ENCODE data around the gene CYBA.

Gene CYBA

DNA sequence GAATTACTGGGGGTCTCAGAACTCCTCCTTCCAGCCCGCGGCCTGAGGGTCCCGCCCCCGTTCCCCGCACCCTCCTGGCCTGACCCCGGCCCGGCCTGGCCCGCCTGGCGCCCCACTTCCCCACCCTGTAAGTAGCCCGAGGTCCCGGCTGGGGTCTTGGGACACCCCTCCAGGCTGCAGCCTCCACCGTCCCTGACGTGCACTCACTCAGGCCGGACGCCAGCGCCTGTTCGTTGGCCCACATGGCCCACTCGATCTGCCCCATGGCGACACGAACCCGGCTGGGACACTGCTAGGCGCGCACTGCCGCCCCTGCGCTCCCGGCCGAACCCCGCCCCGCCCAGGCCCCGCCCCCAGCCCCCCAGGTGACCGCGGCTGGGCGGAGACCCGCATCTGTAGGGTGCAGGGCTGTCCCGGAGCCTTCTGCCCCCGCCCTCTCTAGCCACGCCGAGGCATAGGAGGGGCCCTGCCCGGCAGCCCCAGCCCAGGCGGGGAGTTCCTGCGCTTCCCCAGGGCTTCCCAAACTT lies at the start of gene CYBA:
CYBA (minus strand) TSS at position 305 of the 527 bp plus-strand sequence; CDS start at position 265, 40 bp downstream.
- DNase-seq: peak; percentile 55 to 62

DNA sequence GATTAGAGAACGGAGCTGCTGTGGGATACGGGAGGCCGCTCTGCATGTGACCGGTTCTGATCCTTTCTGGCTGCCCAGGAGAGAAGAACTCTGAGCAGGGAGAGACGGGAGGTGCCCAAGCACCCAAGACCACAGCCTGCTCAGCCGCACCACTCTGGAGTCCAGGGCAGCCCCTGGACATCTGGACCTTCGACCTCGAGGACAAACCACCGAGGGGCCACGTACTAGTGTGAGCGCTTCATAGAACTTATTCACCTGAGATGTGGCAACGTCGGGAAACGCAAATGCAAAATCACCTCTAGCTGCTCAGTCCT lies 49.4 kb upstream of the CYBA start:
- no peak for DNase-seq

DNA sequence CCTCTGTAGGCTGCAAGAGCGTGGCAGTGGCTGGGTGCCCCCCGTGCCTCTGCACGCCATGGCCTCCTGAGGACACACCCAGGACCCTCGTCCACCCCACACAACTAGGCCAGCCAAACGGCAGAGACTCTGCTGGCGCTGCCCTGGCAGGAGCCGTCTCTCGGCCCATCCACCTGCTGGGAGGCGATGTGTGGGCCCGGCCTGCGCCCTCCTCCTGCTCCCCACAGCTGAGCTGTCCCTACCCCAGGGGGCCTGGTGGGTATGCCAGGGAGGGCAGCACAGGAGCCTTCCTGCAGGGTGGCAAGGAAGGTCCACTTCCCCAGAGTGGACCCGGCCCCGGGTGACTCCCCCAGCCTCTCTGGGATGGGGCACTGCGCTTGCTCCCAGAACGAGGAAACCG lies 48.3 kb upstream of the CYBA start:
- DNase-seq: no peak

DNA sequence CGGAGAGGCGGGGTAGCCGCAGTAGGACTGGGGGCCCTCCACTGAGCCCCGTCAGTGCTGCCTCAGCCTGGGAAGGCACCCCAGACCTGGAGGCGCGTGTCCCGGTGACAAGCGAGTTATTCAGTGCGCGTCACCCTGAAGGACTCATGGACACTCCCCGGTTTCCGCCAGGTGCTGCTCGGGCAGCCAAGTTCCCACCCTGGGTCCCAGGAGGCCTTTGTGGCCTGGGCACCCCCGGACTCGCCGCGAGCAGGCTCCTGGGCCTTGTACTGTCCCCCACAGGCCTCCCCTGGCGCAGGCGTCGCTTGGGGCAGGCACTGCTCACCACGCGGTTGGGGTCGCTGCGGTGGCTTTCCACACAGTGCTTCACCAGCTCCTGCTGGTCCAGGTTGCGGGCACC lies 47.8 kb upstream of the CYBA start:
- no peak for DNase-seq

DNA sequence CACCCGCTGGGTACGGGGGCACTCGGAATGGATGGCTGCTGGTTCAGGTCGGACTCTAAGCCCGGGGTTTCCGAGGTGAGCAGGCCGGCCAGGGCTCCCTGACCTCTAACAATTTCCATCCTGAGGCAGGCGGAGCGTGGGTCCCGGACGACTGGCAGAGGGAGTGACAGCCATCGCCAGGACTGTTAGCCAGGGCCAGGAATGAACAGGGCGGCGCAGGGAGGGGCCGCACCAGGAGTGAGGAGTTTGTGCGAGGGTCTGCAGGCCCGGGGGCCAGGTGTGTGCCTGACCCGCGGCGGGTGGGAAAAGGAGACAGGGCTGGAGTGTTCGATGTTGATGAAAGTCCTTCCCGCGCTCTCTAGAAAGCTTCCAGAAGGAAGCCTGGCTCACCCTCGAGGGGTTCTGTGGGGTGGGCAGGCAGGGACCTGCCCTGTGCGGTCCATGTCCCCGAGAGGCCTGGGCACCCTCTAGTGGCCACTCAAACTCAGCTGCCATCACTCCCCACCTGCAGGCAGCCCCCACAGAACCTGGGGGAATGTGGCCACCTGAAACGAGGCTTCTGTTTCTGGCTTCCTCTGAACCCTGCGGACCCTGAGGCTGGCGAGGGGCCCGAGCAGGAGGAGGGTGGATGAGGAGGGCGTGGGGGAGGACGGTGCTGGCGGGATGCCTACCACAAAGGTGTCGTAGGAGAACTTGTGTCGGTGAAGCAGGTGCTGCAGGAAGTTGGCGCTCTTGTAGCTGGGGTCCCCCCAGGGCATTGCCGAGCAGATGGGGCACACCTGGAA lies 47.2 kb upstream of the CYBA start:
- no peak for DNase-seq

DNA sequence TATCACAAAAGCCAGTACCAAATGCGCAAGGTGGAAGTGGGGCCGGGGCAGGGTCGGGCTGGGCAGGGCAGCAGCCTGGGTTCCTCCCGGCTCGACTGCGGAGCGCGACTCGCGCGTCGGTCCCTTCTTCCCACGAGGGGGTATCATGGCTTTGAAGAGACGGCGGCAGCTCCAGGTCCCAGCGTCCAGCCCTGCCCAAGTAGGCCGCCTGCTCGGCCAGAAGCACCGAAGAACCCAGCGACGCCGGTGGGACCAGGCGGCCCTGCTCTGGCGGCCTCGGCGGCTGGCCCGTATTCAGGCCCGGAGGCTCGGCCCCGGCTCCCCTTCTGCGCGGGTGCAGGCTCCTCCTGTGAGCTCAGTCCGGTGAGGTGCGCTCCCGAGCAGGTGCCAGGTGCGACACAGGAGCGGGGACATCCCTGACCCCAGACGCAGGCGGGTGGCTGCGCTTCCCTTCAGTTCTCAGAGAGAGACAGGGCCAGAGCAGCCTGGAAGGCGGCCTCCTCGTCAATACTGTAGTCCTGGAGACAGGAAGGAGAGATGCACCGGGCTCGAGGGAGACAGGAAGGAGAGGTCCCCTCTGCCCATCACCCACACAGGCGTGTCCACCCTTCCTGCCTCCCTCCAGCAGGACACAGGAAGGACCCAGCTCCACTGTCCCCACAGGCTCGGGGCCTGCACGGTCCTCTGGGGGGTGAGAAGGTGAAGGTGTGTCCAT lies 46.4 kb upstream of the CYBA start:
- no peak for DNase-seq

DNA sequence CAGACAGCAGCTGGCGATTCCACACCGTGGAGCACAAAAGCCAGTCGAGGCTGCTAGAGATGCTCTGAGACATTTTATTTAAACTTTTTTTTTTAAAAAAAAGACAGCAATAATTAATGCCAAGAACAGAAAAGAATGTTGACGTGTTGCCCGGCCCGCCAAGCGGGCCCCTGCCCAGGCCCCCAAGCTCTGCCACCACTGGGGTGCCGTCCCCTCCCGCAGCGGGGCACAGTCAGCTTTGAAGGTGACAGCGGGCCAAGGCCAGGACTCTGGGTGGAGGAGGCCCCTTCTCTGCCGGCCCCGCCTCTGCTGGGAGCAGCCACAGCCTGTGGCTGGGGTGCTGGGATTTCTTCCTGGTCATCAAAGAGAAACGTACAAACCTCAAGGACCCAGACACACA lies 45.6 kb upstream of the CYBA start:
- DNase-seq: no peak

DNA sequence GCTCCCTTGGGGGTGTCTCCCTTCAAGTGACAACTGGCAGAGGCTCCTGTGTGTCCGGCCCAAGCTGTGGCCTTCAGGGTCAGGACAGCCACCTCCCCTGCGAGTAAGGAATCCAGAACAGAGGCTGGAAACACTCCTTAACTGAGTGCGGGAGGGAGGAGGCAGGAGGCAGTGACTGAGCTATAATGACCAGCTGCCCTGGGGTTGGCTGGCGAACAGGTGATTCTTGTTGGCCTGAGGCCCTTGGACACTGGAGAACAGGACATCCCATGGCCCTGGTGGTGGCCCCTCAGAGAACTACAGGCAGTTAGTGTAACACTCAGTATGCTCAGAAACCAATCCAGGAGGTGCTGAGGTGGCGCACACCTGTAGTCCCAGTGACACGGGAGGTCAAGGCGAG lies 44.9 kb upstream of the CYBA start:
- no peak for DNase-seq

DNA sequence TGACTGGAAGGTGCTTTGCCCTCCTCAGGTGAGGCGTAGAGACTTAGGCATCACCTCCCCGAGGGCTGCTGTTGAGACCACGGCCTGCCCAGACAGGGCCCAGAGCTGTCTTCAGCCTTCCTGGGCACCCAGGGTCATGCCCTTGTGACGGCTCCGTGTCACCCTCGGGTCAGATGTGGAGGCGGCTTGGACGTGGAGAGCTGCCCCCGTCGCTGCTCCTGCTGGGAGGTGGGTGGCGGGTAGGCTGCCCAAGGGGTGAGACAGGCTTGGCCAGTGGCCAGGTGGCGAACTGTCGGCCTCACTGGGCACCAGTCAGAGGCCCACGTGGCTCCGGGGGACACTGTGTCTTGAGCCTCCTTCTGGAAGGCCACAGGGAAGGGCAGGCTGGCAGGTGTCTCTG lies 44.4 kb upstream of the CYBA start:
- DNase-seq: no peak

DNA sequence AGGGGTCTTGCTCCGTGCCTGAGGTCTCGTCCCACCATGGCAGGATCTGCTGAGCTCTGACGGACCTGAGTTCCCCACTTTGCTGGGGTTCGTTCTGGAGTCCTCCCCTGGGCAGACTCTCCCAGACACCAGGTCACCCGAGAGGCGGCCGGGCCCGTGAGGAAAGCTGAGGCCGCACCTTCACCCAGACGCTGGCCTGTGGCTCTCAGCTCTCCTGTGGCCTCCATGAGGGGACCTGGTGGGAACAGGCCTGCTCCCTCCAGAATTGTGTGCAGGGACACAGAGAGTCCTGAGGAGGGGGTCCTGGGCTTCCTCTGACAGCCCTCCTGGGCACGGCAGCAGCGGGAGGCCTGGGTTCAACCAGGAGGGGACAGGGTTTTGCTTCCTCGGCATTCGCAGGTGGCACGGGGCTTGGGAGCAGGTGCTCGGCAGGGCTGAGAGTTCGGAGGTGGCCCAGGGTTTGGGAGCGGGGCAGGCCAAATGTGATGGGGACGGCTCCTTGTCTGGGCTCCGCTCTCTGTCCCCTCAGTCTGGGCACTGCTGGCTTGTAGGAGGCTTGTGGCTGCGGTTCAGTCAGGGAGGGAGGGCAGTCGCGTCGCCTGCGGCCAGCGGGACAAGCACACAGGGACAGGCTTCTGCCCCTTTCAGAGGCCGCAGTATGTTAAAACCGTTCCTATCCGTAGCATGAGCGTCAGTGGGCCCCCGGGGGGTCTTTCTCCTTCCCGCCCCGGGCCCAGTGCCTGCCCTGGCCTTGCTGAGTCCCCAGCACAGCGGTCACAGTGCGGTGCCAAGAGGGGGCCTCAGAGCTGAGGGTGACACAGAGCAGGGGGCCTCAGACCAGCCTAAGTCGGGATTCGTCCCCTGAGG lies 43.6 kb upstream of the CYBA start:
- DNase-seq: no peak

DNA sequence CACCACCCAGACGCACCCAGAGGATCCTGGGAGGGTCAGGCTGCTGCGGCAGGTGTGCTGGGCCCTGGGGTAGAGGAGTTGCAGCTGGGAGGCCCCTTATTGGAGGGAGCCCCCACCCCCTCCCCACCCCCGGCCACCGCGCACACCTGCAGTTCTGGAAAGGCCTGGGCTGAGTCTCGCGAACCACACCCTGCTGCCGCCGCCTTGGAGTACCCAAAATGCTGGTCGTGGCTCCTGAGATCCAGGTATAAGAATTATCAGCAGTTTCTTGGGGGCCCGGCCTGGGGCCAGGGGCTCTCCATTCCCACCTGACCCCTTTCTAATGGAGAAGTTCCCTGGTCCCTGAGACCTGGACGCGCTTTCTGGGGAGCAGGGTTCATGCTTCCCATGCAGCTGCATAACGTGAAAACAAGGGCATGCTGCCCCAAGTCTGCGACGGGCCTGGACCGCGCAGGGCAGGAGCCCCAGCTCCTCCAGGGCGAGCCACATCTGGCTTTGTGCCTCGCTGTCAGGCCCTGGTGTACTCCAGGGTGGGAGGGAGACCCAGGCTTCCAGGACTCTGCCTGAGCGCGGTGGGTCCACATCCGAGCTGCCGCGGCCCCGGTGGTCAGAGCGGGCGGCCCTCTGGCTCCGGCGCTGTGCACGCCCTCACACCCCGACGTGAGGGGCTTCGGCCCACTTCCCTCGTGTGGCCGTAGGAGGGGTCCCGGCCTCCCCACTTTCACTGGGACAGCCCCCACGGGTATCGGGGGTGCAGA lies 42.7 kb upstream of the CYBA start:
- no peak for DNase-seq

DNA sequence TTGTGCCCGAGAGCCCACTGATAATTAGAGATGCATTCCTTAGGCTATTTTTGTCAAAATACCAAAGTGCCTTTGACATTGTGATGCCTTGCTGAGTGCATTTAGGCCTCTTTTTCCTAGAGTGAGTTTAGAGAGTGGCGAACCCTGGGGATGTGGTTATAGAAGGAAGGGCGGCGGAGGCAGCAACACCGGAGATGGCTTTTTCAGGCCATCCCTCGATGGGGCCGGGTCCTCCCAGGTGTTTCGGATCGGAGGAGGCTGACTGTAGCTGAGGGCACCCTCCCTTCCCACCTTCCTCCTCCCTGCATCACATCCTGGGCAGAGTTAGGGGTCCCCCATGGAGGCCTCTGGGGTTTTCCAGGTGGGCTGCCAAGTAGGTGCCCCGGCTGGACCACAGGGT lies 42.0 kb upstream of the CYBA start:
- no peak for DNase-seq

DNA sequence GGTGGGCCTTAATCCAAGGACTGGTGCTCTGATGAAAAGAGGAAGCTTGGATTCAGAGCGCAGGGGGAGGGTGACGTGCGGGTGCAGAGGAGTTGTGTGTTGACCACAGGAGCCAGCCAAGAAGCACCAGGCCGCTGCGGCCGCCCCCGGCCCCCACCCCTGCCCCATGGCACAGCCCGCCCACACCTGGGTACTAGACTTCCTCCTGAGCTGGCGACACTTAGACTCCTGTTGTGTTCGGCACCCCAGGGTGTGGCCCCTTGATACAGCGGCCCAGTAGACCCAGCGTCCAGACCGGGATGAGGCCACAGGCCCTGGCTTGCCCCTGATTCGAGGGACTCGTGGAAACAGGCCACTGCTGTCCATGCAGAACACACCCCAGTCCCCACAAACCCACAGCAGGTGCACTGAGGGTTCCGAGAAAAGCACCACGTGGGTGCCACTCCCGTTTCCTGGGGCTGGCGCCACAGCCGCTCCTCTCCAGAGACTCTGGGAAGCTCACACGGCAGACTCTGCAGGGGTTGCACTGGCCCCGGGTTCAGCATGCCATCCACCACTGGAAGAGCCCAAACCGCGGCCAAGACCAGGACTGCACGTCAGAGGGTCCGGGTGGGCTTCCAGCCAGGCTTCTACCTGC lies 41.2 kb upstream of the CYBA start:
- DNase-seq: peak; percentile 84 to 91

DNA sequence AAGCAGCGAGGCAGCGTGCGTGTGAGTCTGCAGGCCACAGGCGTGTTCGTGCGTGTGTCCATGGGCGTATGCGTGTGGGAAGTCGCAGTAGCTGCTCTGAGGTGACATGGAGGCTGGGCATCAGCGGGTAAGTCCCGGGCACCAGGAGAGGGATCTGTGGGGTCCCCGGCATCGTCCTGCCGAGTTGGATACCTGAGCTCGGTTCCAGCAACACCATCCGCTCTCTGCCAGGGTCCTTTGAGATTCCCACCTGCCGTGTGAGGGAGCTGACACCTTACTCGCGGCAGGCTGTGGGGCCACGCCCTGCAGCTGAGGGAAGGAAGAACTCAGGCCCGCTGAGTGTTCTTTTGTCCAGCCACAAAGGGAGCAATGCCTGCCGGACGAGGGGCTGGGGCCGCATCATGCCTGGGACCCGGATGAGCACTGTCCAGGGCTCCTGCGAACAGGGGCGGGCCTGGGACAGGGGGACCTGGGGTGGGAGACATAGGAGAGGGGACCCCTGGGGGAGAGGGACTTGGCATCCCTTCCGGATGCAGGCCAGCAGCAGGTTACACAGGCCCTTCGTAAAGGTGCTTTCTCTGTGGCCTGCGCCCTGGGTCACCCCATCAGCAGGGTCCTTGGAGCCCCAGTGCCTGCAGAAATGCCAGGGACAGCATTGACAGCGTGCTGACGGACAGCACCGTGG lies 40.4 kb upstream of the CYBA start:
- DNase-seq: no peak

DNA sequence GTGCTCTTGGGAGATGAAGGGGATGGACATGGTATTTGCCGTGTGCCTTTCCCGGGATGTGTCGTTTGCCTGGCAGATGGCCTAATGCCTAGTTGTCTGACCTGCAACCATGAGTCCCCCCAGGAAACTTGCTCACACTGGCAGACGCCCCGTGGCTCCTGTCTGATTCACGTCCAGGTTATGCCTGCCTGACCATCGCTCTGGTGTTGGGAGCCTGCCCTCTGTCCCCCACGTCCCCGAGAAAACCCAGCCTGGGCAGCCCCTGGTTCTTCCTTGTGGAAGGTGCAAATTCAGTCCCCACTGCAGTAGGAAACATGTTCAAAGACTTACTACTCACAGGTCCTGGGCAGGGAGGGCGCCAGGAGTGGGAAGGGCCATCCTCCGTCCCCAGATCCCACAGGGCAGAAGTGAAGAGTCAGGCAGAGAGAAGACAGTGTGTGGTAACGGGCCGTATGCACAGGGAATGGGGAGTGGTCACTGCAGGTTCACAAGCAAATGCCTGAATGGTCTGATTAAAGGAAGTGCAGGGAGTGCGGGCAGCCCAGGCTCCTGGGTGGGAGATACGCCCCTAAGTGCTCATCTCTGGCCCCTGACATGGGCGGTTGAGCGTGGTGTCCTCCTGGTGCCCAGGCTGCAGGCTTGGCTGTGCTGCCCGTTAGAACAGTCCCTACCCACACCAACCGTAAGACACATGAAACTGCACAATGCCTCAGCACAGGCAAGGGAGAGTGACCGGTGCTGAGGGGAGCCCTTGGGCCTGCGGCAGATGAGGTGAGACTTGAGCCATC lies 39.7 kb upstream of the CYBA start:
- DNase-seq: no peak

DNA sequence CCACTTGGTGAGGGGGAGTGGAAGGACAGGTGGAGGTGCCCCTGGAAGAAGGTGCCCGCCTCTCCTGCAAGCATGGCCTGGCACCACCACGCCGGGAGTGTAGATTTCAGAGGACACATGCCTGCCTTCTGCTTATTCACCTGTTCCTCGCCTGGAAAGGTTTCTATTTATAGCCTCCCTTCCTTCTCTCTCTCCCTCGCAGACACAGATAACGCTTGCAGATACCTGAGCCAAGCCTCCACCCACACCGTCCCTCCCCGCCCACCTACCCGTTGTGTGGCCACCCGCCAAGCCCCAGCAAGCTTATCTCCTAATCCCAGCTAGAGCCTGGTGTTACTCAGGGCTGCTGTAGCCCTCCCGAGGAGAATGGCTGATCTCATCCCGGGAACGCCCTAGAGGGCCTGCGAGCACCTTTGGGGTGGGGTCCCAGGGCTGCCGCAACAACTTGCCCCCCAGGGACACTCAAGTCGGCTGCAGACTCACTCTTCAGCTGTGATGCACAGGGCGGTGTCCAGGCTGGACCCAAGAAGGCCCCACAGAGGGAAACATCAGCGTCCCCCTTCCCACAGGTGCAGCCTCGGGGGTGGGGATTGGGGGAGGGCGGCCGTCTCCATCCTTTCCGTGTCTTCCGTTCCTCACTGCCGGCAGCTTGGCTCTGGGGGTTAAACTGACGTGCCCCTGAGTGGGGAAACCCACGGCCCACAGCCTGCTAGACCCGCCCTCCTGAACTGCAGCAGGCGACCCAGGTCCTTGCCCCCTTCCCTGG lies 37.3 kb upstream of the CYBA start:
- DNase-seq: no peak

DNA sequence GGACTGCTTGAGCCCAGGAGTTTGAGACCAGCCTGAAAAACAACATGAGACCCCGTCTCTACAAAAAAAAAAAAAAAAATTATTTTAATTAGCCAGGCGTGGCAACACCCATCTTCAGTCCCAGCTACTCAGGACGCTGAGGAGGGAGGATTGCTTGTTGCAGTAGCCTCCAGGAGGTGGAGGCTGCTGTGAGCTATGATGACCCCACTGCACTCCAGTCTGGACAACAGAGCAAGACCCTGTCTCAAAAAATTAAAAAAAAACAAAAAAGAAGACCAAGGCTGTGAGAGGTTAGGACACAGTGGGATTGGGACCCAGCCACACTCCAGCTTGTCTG lies 36.8 kb upstream of the CYBA start:
- no peak for DNase-seq

DNA sequence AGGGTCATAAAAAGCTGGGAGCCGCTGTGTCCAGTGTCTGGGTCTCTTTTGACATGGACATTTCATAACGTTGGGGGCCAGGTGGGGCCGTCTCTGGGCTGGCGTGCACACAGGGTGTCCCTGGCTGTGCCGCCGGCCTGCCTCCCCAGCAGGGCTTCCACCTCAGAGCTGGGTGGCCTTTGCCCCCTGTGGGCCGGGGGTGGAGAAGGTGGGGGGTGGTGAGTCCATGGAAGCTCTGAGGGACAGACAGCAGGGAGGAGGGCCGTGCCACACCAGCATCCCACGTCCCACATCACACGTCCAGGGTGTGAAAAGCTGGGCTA lies 36.4 kb upstream of the CYBA start:
- DNase-seq: no peak

DNA sequence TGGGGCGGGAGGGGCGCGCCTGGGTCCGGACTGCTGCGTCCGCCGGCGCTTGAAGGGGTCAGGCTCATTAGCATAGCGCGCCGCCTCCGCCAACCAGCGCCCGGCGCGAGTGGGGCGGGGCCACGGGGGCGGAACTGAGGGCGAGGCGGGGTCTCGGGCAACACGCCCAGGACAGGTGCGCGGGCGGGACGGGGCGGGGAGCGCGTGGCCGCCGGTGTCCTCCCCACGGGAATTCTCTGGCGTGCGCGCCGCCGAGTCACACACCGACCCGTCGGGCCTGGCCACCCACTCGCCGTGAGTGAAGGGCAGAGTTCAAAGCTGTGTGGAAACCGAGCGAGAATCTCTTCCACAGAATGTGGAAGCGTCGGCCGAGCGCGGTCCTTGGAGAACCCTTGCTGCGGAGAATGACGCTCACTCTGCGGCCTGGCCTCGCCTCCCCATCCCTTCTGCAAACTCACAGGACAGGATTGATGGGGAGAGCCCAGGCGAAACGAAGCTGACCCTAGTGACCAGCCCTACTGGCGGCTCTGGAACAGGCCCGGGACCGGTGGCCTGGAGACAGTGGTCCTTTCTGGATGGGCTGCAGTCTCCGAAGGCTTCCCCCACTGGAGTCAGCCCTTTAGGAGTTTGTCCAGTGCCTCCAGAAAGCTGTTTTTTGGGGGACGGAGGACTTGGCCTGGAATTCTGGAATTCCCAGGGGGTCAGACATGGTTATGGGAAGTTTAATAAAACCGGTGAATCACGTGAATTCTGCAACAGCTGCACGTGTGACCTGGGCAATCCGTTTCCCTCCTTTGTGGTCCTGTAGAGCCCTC lies 35.8 kb upstream of the CYBA start, which contains the start of gene SNAI3:
SNAI3 (minus strand) TSS at position 69 of the 815 bp plus-strand sequence. CDS start 101 bp downstream, outside the sequence.
- DNase-seq: peak; percentile 48 to 50

Data from AML-193 (cell line).